ENCODE results near the gene PGK1. TPM values are rescaled to one million over a fixed set of nuclear protein-coding genes. Genes with fewer than 3 reads are reported as not detected.

The PGK1 gene
- total and polyA plus RNA-seq, 5 donors, result 234 to 475 (median 423) TPM

Other genes with a start within 250 kb of the PGK1 start
- gene MAGT1, start 208.8 kb upstream of the PGK1 start, total RNA-seq, result 10 to 100 TPM; 47.1 to 66.4 (median 59.6) TPM
- gene MAGT1, start 208.8 kb upstream of the PGK1 start, polyA plus RNA-seq, result 31.1 TPM
- 1,000 to 10,000 TPM; 1,046 to 1,477 (median 1,227) TPM for gene COX7B, start 204.8 kb upstream of the PGK1 start, total RNA-seq
- gene COX7B, start 204.8 kb upstream of the PGK1 start, polyA plus RNA-seq, result 5,401 TPM
- 10 to 100 TPM in 1 of 4 donors, 1 to 10 TPM in 3; 6.7 to 11.5 (median 7.8) TPM for gene ATP7A, start 193.6 kb upstream of the PGK1 start, total RNA-seq
- gene ATP7A, start 193.6 kb upstream of the PGK1 start, polyA plus RNA-seq, result 1.6 TPM
- gene PGAM4, start 134.6 kb upstream of the PGK1 start, total RNA-seq, result under 1 TPM in 1 of 4 donors, not detected in 3; 0.34 TPM
- not detected for gene PGAM4, start 134.6 kb upstream of the PGK1 start, polyA plus RNA-seq
- gene TAF9B, start 35.4 kb downstream of the PGK1 start, total RNA-seq, result 10 to 100 TPM; 20.1 to 25.5 (median 21.9) TPM
- 14.8 TPM for gene TAF9B, start 35.4 kb downstream of the PGK1 start, polyA plus RNA-seq
- 1 to 10 TPM in 3 of 4 donors, under 1 TPM in 1; 0.84 to 1.2 (median 1.2) TPM for gene CYSLTR1, start 223.4 kb downstream of the PGK1 start, total RNA-seq
- 0.52 TPM for gene CYSLTR1, start 223.4 kb downstream of the PGK1 start, polyA plus RNA-seq

Data from right cardiac atrium (tissue), 5 donors.